Lung microvascular endothelial cell (primary cell): ENCODE data around the gene HELZ2. TPM values are rescaled to one million over a fixed set of nuclear protein-coding genes. Genes with fewer than 3 reads are reported as not detected.

Experiments used
- DNase-seq, 2 donors: peaks; one replicate each; pipeline versions ENCODE4 v3.0.0 to v3.0.0-alpha.2; 2010; ENCODE audit warnings: low read depth in 2 of 2
- total RNA-seq: library from RNA; depleted of rRNA; stranded (reverse); fragments of >200 nt; gene quantifications from 2 replicates; pipeline ENCODE4 v1.2.1, GENCODE V29; 2014

Gene HELZ2
- total RNA-seq, 1 donor from 2014 or later, result 35.5 TPM

GRCh38 chr20:63598479-63599395, 24.7 kb upstream of the HELZ2 start:
- no peak for DNase-seq

GRCh38 chr20:63597651-63598478, 23.8 kb upstream of the HELZ2 start:
- no peak for DNase-seq

- no peak for DNase-seq
These were observed 22.4 kb upstream of the HELZ2 start for GRCh38 chr20:63596423-63596822.

GRCh38 chr20:63595416-63596127, 21.5 kb upstream of the HELZ2 start:
- no peak for DNase-seq

GRCh38 chr20:63594043-63594561, 20.1 kb upstream of the HELZ2 start:
- no peak for DNase-seq

GRCh38 chr20:63592661-63593060, 18.6 kb upstream of the HELZ2 start:
- DNase-seq, result no peak

GRCh38 chr20:63591786-63592355, 17.8 kb upstream of the HELZ2 start:
- no peak for DNase-seq

GRCh38 chr20:63591147-63591533, 17.1 kb upstream of the HELZ2 start:
- DNase-seq, result no peak

- DNase-seq, result no peak
These were observed 16.4 kb upstream of the HELZ2 start for GRCh38 chr20:63590218-63591146.

GRCh38 chr20:63589261-63590217, 15.5 kb upstream of the HELZ2 start:
- no peak for DNase-seq

- no peak for DNase-seq
These were observed 14.6 kb upstream of the HELZ2 start for GRCh38 chr20:63588641-63589041.

- DNase-seq, result peak in 1 of 2 donors; percentile 69
These were observed 13.9 kb upstream of the HELZ2 start for GRCh38 chr20:63587776-63588591.

GRCh38 chr20:63587256-63587655, 13.2 kb upstream of the HELZ2 start:
- DNase-seq, result no peak

- DNase-seq, result no peak
These were observed 12.8 kb upstream of the HELZ2 start for GRCh38 chr20:63586797-63587196.

- DNase-seq, result no peak
These were observed 11.9 kb upstream of the HELZ2 start for GRCh38 chr20:63585616-63586565.

GRCh38 chr20:63582382-63583063, 8.5 kb upstream of the HELZ2 start:
- no peak for DNase-seq
